Spleen (tissue), 11 donors: ENCODE measurements around the gene GIGYF1. TPM values are rescaled to one million over a fixed set of nuclear protein-coding genes. Genes with fewer than 3 reads are reported as not detected.

Experiments used
- DNase-seq: peaks from one replicate; pipeline ENCODE4 v3.0.0-alpha.2; 2020
- H3K27ac ChIP-seq, 8 donors: fragments of 200-600 bp; sonication (generic) in 7 of 8; 1 replicate in 4 of 8; 2 replicates in 4 of 8; pipeline versions ENCODE4 v1.5.0 to v1.8.0; 2016 to 2021; ENCODE audit warnings: inconsistent platforms in 4 of 8, mild to moderate bottlenecking in 4 of 8, moderate library complexity in 1 of 8
- H3K27me3 ChIP-seq, 7 donors: fragments of 200-600 bp; sonication (generic) in 6 of 7; replicated peaks in 1 of 7; 1 replicate in 4 of 7; 2 replicates in 3 of 7; pipeline versions ENCODE4 v1.5.0 to v1.8.0; 2016 to 2021; ENCODE audit warnings: inconsistent platforms in 3 of 7, mild to moderate bottlenecking in 1 of 7
- H3K36me3 ChIP-seq, 6 donors: fragments of 200-600 bp; sonication (generic) in 5 of 6; 1 replicate in 4 of 6; 2 replicates in 2 of 6; pipeline versions ENCODE4 v1.5.0 to v1.8.0; 2016 to 2021; ENCODE audit warnings: inconsistent platforms in 2 of 6
- H3K4me1 ChIP-seq, 6 donors: fragments of 200-600 bp; sonication (generic) in 5 of 6; 1 replicate in 3 of 6; 2 replicates in 3 of 6; pipeline versions ENCODE4 v1.5.0 to v1.8.0; 2016 to 2021; ENCODE audit warnings: inconsistent platforms in 3 of 6
- H3K4me3 ChIP-seq, 8 donors: fragments of 200-600 bp; sonication (generic) in 7 of 8; 1 replicate in 4 of 8; 2 replicates in 4 of 8; pipeline versions ENCODE4 v1.5.0 to v1.8.0; 2016 to 2021; ENCODE audit warnings: inconsistent platforms in 4 of 8, mild to moderate bottlenecking in 4 of 8, moderate library complexity in 2 of 8
- H3K9me3 ChIP-seq, 8 donors: fragments of 200-600 bp; sonication (generic) in 7 of 8; 1 replicate in 4 of 8; 2 replicates in 4 of 8; pipeline versions ENCODE4 v1.5.0 to v1.8.0; 2016 to 2021; ENCODE audit warnings: inconsistent platforms in 4 of 8
- CTCF ChIP-seq, 11 experiments: fragments of 200-600 bp in 7 of 11; fragments of 450-650 bp in 4 of 11; sonication (generic) in 4 of 11; IDR thresholded peaks in 8 of 11; conservative IDR thresholded peaks in 3 of 11; 1 replicate in 7 of 11; 2 replicates in 4 of 11; pipeline versions ENCODE4 v1.4.0 to v1.8.0; 2016 to 2021; ENCODE audit warnings: antibody characterized with exemption in 11 of 11, inconsistent platforms in 4 of 11, mild to moderate bottlenecking in 1 of 11
- POLR2AphosphoS5 ChIP-seq, 3 donors: sonication (generic); formaldehyde crosslinking; IDR thresholded peaks; one replicate each; pipeline ENCODE4 v1.5.1; 2017; ENCODE audit warnings: antibody characterized with exemption in 3 of 3
- WGBS, 5 donors: extraction: QIAGEN DNeasy Blood & Tissue Kit in 3 of 5; methylation state at CpG; one replicate each; pipeline versions ENCODE4 v1.1.5 to v1.1.7; 2013 to 2018; 5-methylcytosine and 5-hydroxymethylcytosine counted together
- intact Hi-C: fragments of 100-400 bp; cut with DNase I; formaldehyde crosslinking; loops from one replicate; pipeline ENCODE4 v1.15.0; 2023; ENCODE audit warnings: low total_unique reads
- polyA plus RNA-seq, 3 donors: library from polyadenylated mRNA; stranded (reverse); fragments of 200-250 nt; gene quantifications; one replicate each; pipeline ENCODE4 v1.2.1, GENCODE V29; 2013
- total RNA-seq, 7 donors: library from RNA; depleted of rRNA in 3 of 7; stranded (reverse); fragments of >200 nt in 3 of 7; fragmentation: NEBNext Ultra II Directional in 4 of 7; extraction: Animal tissue kit (Norgen Biotek cat#: 25700) in 4 of 7; gene quantifications; one replicate each; pipeline versions ENCODE4 v1.1.0 to v1.2.1, GENCODE V29; 2016 to 2021
- donor health status: healthy with polysubstance abuse.
- donor health status: DM: no; HTN: no; CAD: no; lungs with moderate emphysema.
- donor health status: DM: no; HTN: no; CAD: no.
- donor health status: Bipolar disorder and iron deficiency.
- donor health status: healthy.
- donor health status: DM: no; HTN: no; CAD: no.
- donor health status: DM: yes; HTN: yes; CAD: no.

GIGYF1 gene
- total and polyA plus RNA-seq, 10 donors, result 15.4 to 102 (median 54.6) TPM

GRCh38 chr7:100685049-100685605, 8.9 kb downstream of the GIGYF1 start:
- no peak overlapping the region for H3K27ac ChIP-seq
- no peaks in the 10 kb centered on the region for H3K27me3 ChIP-seq
- 88 to 96% (median 91%) methylated on average over 18 of the region's 18 CpGs for whole genome bisulfite sequencing, 5 donors
- intact Hi-C loops, result no loop called here
- TF ChIP-seq CTCF (IDR thresholded peaks at IDR 0.05 in 8 of 11, conservative IDR thresholded peaks at IDR 0.05 in 3 of 11) (no peak), POLR2AphosphoS5 (IDR thresholded peaks at IDR 0.05) (peak in 1 of 3 donors; percentile 3)
- DNase-seq, result no peak
- H3K4me1 ChIP-seq, result peaks cover 8 to 40% (median 21%) of the 10 kb centered on the region in 6 donors
- no peaks in the 10 kb centered on the region for H3K9me3 ChIP-seq
- H3K36me3 ChIP-seq, result peaks cover 0 to 99% (median 89%) of the 10 kb centered on the region in 6 donors
- H3K4me3 ChIP-seq, result no peak overlapping the region

DNA sequence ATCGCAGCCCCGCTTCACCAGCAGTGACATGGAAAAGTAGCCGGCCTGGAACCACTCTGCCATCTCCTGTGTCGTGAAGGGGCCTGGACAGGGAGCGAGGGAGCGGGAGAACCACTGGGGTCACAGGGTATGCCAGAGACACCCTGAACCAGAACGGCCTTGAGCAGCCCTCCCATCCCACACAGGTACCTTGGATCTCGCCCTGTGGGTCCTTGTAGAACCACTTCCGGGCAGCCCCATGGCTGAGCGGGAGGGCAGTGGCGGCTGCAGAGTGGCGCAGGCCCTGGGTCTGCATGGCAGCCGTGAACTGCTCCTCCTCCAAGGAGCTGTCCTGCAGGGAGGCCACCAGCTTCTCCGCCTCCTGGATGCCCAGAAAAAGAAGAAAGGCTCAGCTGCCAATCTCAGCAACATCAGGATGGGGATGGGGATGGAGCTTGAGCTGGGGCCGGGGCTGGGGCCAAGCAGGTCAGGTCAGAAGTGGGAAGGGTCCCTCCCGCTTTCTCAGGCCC, 9.5 kb downstream of the GIGYF1 start:
- Histone ChIP-seq H3K4me1 (peaks cover 6 to 40% (median 20%) of the 10 kb centered on the region in 6 donors), H3K27me3 (no peaks in the 10 kb centered on the region), H3K4me3 (no peak overlapping the region), H3K36me3 (peaks cover 0 to 100% (median 93%) of the 10 kb centered on the region in 6 donors), H3K27ac (no peak overlapping the region), H3K9me3 (no peaks in the 10 kb centered on the region)
- intact Hi-C loops, result no loop called here
- no peak for DNase-seq
- TF ChIP-seq CTCF (IDR thresholded peaks at IDR 0.05 in 8 of 11, conservative IDR thresholded peaks at IDR 0.05 in 3 of 11) (no peak), POLR2AphosphoS5 (IDR thresholded peaks at IDR 0.05) (peak in 1 of 3 donors; percentile 1)
- WGBS, 5 donors, result 93 to 96% (median 94%) methylated on average over 9 to 16 of the region's 16 CpGs

GRCh38 chr7:100683659-100684533, 10.2 kb downstream of the GIGYF1 start:
- H3K9me3 ChIP-seq, result no peaks in the 10 kb centered on the region
- no peak overlapping the region for H3K4me3 ChIP-seq
- TF ChIP-seq POLR2AphosphoS5 (IDR thresholded peaks at IDR 0.05) (peak in 2 of 3 donors; percentile 16 to 60), CTCF (IDR thresholded peaks at IDR 0.05 in 8 of 11, conservative IDR thresholded peaks at IDR 0.05 in 3 of 11) (no peak)
- WGBS, 5 donors, result 91 to 98% (median 94%) methylated on average over 13 to 37 of the region's 37 CpGs
- H3K36me3 ChIP-seq, result peaks cover 0 to 100% (median 97%) of the 10 kb centered on the region in 6 donors
- H3K27ac ChIP-seq, result no peak overlapping the region
- peaks cover 0 to 40% (median 17%) of the 10 kb centered on the region in 6 donors for H3K4me1 ChIP-seq
- intact Hi-C loops, result no loop called here
- DNase-seq, result no peak
- no peaks in the 10 kb centered on the region for H3K27me3 ChIP-seq
